SW480 (cell line): ENCODE data around the gene CEMIP.

Experiments used
- DNase-seq: peaks from one replicate; pipeline ENCODE4 v3.0.0-alpha.2; 2016; ENCODE audit warnings: low spot score

The CEMIP gene

DNA sequence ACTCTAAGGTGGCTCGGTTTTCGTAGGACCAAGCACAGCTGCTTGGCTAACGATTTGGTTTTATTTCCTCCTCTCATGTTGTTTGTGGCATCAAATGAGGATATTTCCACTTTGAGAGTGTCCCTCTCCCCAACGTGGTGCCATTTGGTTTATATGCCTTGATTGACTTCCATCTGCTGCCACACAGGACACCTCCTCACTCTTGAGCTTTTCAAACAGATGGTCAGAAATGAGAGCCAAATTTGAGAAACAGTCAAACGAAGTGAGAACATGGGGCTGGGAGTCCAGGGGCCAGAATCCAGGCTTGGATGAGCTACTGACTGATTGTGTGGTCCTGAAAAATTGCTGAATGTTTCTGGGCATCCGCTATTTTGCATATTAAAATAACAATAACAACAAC is 43.5 kb downstream of the CEMIP start:
- DNase-seq = no peak

DNA sequence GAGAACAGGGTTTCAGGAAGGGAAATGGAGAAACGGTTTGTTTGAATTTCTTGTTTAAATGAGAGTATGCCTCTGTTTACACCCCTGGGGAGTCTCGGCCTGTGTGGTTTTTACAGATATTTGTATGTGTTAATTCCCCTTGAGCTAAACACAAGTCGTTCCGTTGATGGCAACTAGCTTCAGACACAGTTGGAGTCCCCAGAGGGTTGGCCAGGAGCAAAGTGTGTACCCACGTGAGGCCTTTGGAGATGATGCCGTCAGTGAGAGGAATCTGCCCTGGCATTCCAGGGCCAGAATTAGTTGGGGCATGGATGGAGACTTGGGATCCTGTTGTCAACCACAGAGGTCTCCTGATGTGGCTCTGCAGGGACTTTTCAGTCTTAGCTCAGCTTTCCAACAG is 44.0 kb downstream of the CEMIP start:
- DNase-seq = no peak

DNA sequence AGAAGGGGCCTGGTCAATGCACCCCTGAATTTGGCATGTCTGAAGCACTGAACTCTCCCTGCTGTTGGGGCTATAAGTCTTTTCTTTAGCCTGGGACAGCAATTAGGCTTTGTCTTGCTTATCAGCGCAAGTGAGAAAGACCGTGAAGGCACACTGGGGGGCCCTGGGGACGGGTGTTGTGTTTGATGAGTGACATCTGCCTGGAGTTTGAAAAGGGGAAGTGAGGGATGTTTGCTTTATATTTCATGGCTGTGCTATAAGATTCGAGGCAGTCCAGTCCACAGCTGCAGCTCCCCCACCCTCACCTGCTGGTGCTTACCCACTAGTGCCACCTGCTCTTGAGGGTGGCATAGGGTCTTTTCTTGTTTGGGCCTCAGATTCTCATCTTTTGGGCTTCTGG is 44.8 kb downstream of the CEMIP start:
- DNase-seq = no peak

DNA sequence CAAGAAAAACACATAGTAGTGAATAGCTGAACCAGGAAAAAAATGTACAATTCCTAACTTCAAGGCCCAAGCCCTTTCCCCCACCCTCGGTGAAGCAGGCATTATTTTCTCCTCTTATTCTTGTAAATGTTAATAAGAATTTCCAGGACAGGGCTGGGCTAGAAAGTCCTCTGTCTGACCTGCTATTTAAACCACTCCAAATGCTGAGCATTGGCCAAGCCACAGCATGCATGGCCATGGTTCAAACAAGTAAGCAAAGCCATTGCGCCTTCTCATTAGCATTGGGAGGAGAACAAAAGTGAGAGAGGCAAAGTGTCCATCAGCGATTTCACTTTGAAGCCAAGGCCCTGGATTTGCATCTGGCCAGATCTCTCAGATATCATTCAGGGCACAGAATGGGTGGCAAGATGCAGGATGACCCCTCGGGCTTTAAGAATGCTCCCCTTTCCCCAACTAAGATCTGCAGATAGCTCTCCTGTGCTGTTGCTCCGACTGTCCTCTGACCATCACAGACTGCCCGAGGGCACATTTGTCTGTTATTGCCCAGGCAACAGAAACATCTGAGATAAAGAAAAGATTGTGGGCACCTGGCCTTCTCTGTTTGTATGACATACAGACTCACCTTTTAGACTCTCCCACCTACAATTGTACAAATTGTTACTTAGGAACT is 46.3 kb downstream of the CEMIP start:
- no peak for DNase-seq

DNA sequence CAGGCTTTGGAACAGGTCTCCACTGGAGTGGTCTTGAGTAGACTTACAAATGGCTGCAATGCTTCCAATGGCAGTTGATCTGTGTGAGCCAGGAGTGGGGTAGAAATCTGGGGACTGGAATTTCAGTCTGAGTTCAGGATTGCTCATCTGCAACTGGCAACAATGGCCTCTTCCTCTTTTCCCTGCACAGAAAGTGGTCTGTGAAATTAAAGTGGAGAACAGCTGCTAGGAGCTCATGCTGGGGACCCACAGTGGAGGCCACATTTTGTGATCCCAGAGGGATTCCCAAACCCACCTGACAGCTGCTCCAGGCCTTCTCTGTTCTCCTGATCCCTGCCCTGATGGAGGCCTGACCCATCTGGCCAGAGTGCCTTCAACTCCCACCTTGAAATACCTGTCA is 49.6 kb downstream of the CEMIP start:
- DNase-seq = no peak

DNA sequence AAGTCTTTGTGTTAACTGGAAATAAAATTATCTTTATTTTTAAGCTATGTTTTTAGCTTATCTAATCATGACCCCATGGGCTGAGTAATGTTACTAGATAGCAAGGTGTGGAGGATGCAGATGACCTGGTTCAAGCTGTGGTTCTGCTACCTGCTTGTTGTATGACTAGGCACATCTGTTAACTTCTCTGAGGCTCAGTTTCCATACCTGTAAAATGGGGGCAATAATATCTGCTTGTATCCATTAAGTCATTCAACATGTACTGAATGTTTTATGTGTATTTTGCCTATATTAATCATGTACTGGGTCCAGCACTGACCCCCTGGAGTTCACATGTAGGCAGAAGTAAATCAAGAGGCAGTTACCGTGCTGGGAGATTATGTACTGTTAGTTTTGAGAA is 51.5 kb downstream of the CEMIP start:
- no peak for DNase-seq

DNA sequence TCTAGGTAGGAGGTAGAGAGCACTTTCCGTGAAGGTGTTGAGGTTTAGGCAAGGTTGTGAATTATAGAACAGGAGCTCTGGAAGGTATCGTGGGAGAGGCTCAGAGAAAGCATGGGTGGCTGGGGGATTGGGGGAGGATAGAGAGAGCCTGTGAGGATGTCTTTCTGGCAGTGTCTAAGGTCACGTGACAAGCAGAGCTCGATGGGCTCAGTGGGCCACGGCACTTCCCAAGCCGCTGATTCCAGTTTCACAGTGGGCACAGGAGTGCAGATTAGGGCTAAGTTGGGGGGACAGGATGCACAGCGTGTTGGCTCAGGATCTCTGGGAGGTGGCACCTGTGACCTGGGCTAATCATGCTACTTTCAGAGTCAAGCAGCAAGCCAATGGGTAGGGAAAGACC is 52.0 kb downstream of the CEMIP start:
- DNase-seq = no peak

DNA sequence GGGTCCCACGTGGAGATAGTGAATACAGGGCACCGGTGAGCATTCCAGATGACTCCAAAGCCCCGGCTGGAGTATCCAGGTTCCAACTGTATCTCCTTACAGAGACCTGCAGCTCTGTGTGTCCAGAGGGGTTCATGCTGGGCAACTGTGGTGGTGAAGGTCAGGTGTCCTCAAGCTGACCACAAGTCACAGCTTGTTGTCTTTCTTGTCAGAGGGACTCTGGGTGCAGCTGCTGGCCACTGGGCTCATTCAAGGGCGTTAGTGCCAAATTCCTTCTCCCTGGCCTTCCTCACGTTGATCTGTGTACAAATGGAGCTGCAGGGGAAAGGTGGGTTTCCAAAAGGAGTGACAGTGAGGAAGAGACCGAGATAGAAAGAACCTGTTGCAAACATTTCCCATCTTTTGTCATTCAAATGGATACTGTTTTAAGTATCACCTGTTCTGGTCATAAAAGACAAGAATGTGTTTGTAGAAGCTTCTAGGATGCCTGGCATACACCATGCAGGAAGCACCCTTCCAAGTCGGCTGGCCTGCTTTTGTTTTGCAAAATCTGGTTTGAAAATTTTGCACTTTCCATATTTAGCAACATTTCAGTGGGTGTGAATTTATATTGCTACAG is 52.5 kb downstream of the CEMIP start:
- DNase-seq = no peak

DNA sequence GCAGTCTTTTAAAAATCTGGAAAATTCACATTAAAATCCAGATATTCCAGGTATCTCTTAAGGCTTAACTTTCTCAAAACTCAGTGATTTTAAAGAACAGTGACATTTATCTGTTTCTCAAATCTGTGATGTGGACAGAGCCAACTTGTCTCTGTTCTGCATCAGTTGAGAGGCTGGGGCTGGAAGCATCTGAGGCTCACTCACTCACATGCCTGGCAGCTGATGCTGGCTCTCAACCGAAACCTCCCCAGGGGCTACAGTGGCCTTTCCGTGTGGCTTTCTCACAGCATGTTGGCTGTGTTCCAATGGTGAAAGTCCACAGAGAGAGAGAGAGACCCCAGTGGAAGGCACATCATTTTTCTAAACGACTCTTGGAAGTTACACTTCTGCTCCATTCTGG is 53.5 kb downstream of the CEMIP start:
- no peak for DNase-seq

DNA sequence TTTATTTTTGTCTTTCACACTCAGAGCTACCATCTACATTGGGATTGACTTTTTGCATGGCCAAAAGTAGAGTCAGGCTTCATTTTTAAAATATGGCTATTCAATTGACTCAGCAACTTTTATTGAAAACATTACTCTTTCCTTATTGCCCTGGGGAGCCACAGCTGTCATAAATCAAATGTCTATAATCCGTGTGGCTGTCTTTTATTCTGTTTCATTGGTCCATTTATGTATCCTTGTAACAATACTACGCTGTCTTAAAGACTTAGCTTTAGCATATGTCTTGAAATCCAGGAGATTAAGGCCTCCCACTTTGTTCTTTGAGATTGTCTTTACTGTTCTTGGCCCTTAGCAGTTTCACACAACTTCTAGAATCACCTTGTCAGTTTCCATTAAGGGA is 55.2 kb downstream of the CEMIP start:
- no peak for DNase-seq

DNA sequence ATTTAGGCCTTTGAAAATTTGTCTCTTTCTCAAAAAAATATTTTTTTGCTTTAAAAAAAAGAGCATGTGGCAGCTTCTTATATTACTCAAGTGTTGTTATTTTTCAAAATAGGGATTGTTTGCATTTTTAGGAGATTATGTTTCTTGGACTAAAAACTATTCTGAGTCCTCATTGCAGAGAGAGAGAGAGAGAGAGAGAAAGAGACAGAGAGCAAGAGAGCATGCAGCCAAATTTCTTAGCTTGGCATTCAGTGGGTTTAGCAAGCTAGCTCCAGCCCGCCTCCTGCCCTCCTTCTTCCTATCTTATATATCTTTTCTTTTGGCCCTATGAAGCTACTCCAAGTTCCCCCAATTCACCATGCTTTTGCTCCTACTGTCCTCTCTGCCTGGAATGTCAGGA is 55.7 kb downstream of the CEMIP start:
- no peak for DNase-seq

DNA sequence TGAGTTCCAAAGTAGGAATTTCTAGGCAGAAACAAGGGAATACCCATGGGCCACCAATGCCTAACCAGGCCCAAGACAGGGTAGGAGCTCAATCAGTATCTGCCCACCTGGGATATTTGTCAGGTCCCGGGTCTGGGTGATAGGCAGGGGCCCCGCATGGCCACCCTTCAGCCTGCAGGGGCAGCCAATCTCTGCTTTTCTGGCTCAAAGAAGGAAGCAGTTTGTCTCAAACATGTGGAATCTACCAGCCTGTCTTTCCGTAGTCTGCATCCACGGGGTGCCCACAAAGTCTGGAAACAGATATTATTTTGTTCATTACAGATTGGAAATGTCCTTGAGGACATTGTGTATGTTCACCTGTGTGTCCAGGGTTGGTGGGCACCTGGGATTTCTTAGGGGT is 56.2 kb downstream of the CEMIP start:
- DNase-seq = no peak

DNA sequence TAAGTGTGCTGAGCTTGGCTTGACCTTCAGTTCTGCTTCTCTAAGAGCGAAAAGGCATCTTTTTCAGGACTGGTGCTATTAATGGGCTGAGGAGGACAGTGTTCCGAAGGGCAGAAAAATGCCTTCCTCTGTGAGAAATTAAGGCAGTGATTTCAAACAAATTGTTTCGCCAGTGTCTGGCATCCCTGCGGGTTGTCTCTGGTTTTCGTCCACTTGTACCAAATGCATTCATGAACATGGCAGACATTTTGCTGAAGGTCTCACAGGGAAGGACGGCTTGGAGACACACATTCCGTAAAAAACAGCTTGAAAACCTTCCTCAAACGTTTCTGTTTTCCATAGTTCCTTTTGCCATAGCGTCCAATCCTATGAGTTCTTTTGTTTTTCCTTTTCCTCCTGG is 57.1 kb downstream of the CEMIP start:
- DNase-seq = no peak

DNA sequence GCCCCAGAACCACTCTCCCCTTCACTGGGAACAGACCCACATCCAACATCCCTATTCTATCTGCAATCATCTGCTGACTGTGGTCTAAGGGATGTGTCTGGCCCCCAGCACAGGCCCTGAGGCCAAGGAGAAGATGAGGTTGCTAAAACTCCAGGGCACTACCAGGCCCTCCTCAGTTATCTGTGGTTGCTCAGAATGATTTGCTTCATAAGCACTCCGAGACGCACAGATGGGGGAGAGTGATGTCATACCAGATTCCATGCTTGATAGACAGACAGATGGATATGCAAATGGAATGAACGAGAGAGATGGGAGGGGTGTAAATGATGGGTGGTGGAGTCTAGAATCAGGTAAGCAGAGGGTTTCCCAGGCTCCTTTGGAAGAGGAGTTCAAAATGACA is 57.8 kb downstream of the CEMIP start:
- DNase-seq = no peak

DNA sequence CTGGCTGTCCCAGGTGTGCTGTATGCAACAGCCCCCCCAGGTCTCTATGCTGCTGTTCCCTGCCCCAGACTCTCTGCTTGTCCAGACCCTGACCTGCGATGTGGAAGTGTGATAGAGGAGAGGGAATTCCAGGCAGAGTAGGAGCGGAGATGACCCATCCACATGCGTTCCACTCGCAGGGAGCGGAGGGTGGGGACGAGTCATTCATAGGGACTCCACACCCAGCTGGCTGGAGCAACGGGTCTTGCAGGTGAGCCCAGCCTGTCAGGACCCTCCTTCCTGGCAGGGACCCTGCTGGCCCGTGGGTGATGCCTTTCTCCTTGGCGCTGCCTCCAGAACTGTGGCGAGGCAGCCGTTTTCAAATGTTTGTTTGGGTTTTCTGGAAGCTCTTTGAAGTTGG is 58.8 kb downstream of the CEMIP start:
- no peak for DNase-seq

DNA sequence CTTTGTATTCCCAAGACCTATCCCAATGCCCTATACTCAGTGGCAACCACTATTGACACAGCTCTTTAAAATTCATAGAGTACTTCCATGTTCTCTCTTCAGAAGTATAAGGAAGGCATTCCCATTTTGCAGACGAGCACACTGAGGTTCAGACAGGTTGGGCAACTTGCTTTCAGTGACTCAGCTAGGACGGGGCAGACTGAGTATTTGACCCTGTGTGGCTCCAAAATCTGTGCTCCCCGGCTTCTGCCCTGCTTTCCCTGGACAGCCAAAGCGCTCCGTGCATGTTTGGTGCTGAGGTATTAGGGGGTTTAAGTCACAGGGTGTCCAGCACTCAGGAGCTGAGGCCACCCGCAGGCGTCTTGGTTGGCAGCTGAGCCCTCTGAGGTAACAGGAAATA is 59.5 kb downstream of the CEMIP start:
- no peak for DNase-seq

DNA sequence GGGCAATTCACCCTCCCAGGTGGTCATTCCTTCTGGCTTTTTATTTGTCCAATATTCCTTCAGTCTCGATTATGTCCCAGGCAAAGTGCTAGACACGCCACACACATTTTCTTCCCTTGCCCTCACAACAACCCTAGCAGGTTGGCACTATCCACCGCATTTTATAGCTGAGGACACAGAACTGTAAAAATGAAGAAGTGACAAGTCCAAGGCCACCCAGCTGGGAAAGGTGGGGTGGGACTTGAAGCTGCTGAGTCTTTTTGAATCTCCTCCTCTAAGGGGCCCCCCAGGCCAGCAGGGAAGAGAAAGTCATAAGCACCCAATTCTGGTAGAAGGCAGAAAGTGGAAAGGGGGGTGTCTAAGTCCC is 60.6 kb downstream of the CEMIP start:
- no peak for DNase-seq

DNA sequence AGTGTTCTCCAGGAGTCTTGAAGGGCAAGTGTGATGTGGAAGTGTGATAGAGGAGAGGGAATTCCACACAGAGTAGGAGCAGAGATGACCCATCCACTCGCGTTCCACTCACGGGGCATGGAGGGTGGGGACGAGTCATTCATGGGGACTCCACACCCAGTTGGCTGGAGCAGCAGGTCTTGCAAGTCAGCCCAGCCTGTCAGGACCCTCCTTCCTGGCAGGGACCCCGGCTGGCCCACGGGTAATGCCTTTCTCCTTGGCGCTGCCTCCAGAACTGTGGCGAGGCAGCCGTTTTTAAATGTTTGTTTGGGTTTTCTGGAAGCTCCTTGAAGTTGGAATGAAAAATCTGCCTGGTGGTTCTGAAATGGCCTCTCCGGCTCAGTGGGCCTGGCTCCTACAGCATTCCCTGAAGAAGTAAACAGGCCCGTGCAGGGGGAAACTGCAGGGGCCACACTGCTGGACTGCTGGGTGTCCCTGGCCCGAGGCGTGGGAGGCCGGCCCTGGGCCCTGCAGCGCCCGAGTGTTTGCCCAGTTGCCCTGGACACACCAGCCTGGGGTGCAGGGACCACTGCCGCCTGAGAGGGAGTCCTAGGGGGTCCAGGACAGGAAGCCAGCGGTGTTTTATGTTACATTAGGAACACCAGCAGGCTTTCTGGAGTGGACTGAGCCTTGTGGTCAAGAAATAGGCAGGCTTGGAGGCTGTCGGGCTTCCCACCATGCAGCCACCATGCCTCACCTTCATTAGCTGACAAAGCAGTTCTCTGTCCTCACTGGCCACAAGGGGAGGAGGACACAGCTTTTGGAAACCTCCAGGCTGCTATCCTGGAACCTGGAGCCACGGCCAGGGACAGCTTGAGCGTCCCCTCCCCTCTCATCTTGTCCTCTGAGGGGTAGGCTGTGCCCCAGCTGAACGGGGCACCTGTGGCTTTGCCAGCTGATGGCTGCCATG is 61.3 kb downstream of the CEMIP start:
- DNase-seq = no peak

DNA sequence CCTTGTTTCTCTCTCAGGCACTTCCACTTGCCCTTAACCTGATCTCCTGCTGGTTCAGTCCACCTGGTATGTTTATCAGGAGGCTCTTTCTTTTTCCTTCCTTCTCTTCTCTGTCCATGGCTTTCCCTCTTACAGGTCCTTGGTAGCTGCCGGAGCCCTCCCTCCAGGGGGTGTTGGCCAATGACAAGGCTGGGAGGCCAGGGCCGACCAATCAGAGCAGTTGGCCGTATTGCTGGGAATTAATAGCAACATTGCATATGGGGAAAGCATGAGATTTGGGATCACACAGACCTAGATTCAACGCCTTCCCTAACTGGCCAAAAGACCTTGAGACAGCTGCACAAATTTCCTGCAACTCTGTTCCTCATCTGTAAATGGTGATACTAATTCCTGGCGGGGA is 62.4 kb downstream of the CEMIP start:
- no peak for DNase-seq

DNA sequence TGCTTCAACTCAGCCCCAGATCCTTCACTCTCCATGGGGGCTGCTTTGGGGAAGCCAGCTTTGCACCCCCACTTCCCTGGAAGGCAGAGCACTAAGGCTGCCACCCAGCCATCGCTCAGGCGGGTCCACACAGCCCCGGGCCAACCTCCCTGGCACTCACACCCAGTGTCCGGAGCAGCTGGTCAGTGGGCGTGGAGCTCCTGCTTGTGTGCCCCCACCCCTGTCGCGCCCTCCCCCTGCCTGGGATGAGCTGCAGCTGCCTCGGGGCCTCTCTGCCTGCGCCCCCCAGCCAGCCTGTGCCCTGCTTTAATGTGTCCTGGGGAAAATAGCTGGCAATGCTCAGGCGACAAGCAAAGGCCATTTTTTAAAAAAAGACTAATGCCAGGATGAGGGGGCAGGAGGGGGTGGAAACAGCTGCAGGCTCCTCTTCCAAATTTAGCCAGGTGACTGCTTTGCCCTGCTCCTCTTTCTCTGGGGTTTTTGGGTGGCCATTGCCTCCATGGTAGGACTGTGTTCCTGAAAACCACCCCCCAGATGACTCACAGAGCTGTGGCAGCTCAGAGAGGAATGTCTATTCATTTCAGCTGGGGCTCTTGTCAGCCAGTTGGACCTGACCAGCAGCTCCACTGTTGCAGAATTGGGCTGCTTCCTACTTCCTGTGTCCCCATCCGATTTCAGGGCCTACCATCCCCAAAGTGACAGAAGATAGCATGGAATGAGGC is 65.0 kb downstream of the CEMIP start:
- peak; percentile 53 for DNase-seq

DNA sequence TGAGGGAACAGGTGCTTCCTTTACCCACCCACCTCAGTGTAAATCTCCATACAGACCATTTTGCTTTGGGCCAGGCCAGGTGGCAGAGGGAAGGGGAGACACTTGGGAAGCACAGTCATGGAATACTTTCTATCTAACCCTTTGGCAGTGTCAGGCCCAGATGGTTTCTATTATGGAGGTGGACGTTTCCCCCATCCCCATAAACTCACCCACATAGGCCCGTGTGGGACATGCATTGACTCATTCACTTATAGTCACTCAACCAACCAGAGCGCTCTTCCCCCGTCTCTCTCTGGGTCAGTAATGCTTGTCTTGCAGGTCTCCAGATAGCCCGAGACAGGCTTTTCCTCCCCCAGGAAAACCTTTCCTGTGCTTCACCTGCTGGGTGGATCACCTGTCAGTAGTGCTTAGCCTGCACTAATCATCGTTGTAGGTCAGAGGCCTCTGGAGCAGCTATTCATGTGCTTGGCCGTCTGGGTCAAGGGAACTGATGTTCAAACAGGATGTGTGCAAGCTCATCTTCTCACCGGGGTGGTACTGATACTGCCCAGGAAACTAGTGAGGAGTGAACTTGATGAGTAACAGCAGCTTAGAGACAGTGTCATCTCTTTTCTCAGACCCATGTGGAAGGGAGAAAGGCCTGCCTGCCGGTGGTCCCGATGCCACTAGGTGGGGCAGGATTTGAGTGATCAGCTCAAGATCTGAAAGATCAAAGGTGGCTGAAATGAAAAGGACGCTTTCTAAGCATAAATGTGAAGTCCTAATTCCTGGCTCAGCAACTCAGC is 67.1 kb downstream of the CEMIP start:
- DNase-seq = no peak

DNA sequence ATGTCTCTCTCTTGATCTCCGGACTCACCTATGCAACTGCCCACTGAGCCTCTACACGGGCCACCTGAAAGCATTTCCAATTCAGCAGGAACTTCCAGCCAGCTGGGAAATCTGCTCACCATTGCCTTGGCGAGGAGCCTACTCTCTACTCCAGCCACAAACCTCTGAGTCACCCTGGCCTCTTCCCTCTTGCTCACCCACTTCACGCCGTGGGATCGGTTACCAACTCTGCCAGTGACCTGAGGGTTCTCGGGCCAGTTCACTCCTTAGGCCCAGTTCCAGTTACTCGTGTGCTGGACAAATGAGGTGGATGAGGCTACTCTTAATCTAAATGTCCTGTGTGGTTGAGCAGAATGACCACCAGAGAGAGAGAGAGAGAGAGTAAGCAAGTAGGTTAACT is 70.1 kb downstream of the CEMIP start:
- peak; percentile 27 for DNase-seq
